CD4-positive, alpha-beta T cell treated with Interleukin-21 for 1 hour (primary cell): ENCODE results near the gene HAUS5.
"Not testable (repeated sequence)": the region's sequence is repeated elsewhere in the genome, so short reads cannot be mapped to it uniquely, and the experiment has no call there.

ENCODE experiments used
- DNase-seq: peaks from one replicate; pipeline ENCODE4 v3.0.0-alpha.2; 2020

HAUS5 gene

DNA sequence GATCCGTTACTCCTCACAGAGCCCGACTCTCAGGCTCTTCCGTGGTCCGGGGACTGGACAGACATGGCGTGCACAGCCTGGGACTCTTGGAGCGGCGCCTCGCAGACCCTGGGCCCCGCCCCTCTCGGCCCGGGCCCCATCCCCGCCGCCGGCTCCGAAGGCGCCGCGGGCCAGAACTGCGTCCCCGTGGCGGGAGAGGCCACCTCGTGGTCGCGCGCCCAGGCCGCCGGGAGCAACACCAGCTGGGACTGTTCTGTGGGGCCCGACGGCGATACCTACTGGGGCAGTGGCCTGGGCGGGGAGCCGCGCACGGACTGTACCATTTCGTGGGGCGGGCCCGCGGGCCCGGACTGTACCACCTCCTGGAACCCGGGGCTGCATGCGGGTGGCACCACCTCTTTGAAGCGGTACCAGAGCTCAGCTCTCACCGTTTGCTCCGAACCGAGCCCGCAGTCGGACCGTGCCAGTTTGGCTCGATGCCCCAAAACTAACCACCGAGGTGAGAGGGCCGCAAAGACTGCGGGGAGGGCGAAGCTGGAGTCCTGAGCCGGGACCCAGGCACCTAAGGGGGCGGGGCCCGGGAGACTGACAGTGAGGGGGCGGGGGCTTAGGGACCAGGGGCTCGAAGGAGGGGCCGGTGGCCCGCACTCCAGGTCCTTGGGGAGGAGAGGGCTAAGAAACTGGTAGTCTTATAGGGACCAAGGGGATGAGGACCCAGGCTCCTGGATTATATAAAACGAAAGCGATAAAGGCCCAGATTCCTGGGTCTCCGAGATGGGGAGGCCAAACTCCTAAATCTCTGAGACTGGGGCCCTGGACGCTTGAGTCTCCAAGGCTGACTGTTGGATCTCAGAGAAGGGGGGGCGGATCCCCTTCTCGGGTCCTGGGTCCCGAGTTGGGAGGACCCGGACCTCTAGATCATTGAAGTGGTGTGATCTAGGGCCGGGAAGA lies 31.0 kb downstream of the HAUS5 start:
- peak; percentile 85 for DNase-seq

DNA sequence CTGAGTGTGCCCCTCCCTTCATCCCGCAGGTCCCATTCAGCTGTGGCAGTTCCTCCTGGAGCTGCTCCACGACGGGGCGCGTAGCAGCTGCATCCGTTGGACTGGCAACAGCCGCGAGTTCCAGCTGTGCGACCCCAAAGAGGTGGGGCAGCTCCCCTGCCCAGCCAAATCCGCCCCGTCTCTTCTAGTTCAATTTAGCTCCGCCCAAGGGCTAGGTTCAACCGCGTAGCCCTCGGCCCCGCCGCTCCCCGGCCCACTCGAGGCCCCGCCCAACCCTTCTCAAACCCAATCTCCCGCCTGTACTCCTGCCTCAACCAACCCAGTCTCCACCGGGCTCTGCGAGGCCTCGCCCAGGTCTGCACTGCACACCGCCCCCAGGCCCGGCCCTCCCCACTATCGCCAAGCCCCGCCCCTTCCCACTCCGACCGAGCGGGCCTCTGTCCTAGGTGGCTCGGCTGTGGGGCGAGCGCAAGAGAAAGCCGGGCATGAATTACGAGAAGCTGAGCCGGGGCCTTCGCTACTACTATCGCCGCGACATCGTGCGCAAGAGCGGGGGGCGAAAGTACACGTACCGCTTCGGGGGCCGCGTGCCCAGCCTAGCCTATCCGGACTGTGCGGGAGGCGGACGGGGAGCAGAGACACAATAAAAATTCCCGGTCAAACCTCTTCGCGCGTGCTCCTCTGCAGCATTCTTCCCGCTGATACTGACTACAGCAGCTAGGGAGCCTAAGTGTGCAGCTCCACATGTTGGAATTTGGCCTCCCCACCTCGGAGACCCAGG lies 31.9 kb downstream of the HAUS5 start:
- DNase-seq: peak; percentile 98

DNA sequence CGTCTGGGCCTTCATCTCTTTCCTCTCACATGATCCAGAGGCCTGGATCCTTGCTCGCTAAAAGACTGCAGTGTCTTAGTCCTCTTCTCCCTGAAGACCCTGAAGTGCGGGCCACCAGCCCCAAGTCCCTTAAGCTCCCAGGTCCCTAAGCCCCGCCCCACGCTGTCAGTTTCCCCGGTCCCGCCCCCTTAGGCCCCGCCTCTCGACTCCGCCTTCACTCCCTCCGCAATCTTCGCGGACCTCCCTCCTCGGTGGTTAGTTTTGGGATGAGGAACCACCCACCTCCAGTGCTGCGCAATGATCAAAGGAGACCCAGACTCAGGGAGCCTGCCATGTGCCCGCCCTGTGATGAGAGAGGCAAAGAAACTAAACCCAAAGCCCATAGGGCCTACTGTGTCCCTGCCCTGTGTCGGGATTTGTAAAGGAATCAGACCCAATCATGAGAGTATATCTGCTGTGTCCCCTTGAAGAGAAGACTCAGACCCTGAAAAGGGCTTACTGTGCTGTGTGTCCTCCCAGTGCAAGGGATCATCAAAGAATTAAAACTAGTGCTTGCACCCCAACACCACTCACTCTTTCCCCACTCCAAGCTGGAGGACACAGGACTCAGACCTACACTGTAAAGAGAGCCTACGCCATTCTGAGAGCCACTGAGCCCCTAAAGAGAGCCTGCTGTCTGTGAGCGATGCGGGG lies 32.6 kb downstream of the HAUS5 start:
- DNase-seq: peak; percentile 77

DNA sequence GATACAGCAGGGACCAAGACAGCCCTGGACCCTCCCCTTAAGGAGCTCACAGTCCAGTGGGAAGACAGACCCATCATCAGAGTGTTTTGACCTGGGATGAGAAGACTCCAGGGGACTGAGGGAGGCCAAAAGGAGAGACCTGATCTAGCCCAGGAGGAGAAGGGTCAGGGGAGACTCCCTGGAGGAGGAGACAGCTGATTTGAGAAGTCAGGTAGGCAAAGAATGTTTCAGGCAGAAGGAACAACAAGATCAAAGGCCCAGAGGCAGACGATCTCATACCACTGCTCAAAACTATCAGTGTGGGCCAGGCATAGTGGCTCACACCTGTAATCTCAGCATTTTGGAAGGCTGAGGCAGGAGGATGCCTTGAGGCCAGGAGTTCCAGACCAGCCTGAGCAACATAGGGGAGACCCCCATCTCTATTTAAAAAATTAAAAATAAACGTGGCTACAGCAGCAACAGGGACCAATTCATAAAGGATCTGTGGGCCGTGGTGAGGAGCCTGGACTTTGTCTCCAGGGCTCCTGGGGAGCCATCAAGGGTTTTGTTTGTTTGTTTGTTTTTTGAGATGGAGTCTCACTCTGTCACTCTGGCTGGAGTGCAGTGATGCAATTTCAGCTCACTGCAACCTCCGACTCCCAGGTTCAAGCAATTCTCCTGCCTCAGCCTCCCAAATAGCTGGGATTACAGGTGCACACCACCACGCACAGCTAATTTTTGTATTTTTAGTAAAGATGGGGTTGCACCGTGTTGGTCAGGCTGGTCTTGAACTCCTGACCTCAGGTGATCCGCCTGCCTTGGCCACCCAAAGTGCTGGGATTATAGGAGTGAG lies 33.4 kb downstream of the HAUS5 start:
- DNase-seq: no peak

DNA sequence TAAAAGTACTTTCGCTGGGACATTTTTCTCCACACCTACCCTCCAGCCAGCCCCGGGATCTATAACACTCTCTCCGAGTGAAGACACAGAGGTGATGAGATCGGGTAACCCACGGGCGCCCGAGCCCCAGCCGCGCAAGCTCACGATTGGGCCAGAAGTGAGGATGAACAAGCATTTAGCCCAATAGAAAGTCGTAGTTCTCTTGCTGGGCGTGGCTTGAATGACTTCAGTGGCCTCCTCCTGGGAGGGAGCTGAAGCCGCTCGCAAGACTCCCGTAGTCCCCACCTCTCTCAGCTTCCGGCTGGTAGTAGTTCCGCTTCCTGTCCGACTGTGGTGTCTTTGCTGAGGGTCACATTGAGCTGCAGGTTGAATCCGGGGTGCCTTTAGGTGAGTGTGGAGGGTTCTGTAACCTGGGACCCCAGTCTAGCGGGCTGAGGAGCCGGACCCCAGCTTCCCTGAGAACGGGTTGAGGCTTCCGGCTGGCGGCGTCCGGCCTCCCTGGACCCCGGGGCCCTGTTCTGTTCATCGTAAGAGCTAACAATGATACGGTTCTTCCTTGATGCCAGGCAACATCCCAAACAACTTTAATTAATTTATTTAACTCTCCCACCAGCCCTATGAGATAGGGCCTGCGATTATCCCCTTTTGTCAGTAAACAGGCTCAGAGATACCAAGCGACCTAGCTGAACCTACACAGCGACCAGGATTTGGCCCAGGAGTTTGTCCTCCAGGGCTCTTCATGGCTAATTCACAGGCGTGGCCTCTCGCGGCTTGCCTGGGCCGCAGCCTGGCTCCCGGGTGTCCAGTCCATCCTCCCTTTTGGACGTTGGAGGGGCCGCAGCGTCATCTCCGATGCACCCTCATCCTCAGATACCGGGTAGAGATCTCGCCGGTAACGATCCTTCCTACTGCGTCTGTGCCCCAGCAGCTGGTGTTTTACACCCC lies 35.8 kb downstream of the HAUS5 start, which contains the start of gene COX6B1:
TSS of gene COX6B1 (plus strand) at position 307 of the 945 bp plus-strand sequence. CDS start 2,921 bp downstream, outside the sequence.
- DNase-seq: peak; percentile 96

DNA sequence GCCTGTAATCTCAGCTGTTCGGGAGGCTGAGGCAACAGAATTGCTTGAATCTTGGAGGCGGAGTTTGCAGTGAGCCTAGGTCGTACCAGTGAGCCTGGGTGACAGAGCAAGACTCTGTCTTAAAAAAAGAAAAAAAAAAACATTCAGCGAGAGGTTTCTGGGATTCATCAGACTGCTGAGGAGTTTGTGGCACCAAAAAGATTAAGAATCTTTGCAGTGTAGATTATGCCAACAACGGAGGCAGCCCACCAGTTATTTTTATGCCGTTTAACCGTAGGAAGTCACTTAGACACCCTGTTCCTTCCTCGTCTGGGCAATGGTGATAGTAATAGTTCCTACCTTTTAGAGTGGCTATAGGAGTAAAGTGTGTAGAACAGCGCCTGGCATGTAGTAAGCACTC lies 38.0 kb downstream of the HAUS5 start:
- no peak for DNase-seq

DNA sequence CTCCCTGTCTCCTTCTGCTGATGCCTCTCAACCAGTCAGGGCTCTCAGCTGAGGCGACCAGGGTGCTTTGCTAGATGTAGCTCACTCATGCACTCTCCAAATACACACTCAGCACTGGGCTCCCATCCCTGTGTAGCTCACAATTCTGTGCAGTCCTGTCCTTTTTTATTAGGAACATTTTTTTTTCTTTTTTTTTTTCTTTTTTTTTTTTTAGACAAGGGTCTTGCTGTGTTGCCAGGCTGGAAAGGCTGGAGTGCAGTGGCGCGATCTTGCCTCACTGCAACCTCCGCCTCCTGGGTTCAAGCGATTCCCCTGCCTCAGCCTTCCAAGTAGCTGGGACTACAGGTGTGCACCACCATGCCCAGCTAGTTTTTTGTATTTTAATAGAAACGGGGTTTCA lies 42.3 kb downstream of the HAUS5 start:
- not testable (repeated sequence) for DNase-seq

DNA sequence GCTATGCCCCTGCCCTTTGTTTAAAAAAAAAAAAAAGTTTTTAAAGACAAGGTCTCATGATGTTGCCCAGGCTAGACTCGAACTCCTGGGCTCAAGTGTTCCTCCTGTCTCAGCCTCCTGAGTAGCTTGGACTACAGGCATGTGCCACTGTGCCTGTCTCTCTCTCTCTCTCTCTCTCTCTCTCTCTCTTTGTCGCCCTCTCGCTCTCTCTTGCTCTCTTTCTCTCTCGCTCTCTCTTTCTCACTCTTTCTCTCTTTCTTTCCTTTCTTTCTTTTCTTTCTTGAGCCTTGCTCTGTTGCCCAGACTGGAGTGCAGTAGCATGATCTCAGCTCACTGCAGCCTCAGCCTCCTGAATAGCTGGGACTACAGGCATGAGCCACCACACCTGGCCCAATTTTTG lies 43.1 kb downstream of the HAUS5 start:
- no peak for DNase-seq

DNA sequence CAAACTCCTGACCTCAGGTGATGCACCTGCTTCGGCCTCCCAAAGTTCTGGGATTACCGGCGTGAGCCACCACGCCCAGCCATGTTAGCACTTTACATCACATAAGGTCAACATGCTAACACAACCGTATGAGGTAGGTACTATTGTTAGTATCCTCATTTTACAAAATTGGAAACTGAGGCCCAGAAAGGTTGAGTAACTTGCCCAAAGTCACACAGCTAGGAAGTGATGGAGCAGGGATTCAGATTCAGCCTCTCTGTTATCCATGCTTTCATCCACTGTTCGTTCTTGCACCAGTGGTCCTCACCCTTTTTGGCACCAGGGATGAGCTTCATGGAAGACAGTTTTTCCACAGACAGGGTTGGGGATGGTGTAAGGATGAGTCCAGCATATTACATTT lies 44.2 kb downstream of the HAUS5 start:
- DNase-seq: no peak

DNA sequence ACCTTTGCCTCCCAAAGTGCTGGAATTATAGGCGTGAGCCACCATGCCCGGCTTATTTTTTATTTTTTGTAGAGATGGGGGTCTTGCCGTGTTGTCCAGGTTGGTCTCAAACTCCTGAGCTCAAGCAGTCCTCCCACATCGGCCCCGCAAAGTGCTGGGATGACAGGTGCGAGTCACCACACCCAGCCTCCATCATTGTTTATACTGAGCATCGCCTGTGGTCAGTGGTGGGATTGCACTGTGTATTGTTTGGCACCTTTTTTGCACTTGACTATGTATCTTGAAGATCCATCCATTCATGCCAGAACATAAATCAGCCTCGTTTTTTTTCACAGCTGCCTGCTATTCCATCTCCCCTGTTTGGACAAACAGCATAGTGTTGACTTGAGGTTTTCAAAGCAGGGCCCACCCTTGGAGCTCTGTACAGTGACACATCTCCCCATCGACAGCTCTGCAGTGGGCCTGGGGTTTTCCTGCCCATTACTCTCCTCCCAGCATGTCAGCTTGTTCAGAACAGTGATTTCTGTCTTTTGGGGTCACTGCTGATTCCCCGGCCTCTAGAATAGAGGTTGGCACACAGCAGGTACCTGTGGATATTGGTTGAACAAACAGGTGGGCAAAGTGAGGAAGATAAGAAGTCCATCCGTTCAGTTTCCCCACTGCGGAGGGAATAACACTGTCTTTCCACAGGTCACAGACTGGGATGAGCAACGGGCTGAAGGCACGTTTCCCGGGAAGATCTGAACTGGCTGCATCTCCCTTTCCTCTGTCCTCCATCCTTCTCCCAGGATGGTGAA lies 45.6 kb downstream of the HAUS5 start:
- DNase-seq: no peak

DNA sequence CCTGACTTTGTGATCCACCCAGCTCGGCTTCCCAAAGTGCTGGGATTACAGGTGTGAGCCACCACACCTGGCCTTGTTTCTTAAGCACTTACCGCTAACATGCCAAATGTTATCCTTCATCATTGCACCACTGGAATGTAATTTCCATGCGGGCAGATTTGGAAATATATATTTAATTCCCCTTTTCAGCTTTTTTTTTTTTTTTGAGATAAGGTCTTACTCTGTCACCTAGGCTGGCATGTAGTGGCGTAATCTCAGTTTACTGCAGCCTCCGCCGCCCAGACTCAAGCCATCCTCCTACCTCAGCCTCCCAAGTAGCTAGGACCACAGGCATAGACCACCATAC lies 49.4 kb downstream of the HAUS5 start:
- DNase-seq: no peak

DNA sequence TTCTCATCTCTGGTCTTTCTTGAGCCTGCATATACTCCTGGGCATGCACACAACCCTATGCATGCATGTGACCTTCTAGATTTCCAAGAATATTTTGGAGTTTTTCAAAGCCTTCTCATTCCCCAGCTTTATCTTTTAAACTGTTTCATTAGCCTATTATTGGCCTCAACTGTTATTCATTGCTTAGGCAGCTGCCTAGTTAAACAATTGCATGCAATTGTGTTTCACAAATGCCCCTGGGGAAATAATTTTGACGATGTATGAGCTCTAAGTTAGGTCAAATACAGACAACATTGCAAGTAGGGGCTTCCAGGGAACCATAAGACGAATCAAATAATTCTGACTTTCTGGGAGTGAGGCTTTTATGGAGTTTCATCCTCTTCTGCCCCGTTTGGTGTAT lies 51.4 kb downstream of the HAUS5 start:
- DNase-seq: no peak

DNA sequence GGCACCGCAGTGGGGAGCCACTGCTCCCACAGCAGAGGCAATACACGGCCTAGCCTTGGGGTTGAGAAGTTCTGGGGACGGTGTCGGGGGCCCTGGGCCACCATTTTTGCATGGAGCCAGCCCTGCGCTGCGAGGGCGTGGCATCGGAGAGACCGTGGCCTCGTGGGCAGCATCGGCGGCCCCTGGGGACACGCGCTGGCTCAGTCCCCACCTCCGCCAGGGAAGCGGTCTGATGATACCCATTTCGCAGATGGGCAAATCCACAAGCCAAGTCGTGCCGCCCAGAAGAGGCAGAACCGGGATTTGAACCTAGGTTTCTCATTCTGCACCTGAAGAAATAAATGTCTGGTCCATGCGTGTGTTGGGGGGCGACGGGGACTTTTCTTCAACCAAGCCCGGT lies 52.6 kb downstream of the HAUS5 start:
- no peak for DNase-seq

DNA sequence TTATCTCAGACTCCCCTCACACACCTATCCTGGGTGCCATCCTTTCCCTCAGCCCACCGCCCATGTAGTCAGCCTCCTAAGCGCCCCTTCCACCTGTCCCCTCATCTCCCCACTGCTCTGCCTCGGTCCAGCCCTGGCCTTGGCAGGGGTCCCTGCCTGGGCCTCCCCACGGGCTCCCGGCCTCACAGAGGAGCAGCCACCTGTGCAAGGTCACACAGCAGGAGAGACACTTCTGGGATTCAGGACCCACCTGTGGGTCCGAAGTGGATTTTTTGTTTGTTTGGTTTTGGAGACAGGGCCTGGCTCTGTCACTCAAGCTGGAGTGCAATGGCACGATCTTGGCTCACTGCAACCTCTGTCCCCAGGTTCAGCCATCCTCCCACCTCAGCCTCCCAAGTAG lies 53.1 kb downstream of the HAUS5 start:
- DNase-seq: no peak

DNA sequence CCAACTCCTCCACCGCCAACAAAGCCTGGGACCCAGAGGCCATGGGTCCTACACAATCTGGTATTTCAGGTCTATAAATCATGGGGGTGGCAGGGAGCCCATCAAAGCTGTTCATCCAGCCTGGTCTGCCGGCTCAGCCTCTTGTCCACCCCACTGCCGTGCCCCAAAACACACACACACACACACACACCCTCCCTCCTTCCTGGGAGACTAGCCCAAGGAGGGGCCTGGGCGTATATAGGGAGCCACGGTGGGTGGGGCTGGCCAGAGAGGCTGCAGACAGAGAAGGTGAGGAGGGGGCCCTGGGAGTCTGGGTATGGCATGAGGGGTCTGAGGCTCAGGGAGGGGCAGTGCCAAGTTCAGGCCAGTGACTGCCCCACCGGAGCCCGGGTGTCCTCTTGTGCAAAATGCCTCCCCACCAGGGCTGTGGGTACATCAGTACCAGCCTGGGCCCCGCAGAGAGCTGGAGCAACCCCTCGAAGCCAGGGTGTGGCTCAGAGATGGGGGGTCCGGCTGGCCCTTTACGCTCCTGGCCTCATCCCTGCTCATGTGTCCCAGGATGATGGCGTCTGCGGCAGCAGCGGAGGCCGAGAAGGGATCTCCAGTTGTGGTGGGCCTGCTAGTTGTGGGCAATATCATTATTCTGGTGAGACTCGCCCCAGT lies 53.8 kb downstream of the HAUS5 start, which contains the start of gene UPK1A:
TSS of gene UPK1A (plus strand) at position 267 of the 663 bp plus-strand sequence. CDS start at position 563, 296 bp downstream.
- DNase-seq: no peak

DNA sequence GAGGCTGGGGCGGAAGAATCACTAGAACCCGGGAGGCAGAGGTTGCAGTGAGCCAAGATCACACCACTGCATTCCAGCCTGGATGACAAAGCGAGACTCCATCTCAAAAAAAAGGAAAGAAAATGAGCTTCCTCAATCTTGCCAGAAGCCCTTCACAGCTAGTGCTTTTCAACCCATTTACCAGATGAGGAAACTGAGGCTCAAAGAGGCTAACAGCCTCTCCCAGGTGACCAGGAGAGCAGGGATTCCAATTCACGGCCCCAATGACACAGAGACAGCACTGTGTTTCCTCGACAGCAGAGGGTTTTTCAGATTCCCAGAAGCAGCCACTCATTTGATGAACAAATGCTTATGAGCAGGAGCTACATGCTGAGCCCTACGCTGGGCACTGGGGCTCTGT lies 57.0 kb downstream of the HAUS5 start:
- DNase-seq: no peak

DNA sequence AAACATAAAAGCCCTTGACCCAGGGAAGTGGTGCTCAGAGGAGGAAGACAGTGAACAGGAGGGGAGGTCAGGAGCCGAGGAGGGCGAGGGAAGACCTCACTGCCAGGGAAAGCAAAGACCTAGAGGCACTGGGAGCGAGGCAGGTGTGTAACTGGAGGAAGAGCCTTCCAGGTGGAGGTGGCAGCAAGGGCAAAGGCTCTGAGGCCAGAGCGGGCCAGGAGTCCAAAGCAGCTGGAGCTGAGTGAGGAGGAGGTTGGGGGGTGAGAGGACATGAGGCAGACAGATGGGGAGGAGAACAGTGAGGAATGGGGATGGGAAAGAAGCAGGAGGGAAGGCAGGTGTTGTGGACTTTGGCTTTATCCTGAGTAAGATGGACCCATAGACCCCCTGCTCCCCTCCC lies 57.4 kb downstream of the HAUS5 start:
- no peak for DNase-seq

DNA sequence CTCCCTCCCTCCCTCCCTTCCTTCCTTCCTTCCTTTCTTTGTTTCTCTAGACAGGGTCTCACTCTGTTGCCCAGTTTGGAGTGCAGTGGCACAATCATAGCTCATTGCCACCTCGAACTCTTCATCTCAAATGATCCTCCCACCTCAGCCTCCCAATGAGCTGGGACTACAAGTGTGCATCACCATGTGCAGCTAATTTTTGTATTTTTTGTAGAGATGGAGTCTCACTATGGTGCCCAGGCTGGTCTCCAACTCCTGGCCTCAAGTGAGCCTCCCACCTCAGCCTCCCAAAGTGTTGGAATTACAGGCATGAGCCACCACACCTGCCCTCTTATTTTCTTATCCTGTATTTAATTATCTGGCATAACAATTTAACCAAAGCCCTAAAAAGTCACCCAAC lies 58.2 kb downstream of the HAUS5 start:
- no peak for DNase-seq

DNA sequence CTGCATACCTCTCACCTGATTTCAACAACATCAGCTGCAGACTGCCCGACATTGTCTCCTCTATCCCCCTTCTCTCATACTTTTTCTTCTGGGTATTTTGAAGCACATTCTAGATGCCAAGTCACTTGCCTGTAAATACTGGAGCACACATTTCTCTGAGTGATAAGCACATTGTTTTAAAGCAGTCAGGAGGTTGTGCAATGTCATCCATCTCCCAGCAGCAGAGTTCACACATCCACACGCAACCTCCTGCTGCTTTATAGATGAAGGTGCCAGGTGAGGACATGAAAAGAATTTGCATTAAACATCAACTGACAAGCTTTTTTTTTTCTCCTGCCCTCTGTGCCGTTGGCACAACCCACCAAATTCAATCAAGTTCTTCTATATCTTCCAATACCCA lies 59.3 kb downstream of the HAUS5 start:
- DNase-seq: no peak
